GM21717 (cell line): ENCODE results near the gene FLRT1.

Source experiments
- ATAC-seq: cut with Tn5 transposase; IDR thresholded peaks from one replicate; pipeline ENCODE4 v1.9.1; 2021; ENCODE audit warnings: mild to moderate bottlenecking, moderate library complexity; ENCODE audit not compliant: unreplicated experiment

FLRT1 gene

GRCh38 chr11:64035576-64035975, at the start of gene FLRT1:
FLRT1 (plus strand) TSS chr11:64035931; CDS start chr11:64116268, 80,337 bp downstream.
- ATAC-seq = no peak

GRCh38 chr11:63986156-63986931, 49.4 kb upstream of the FLRT1 start, which contains the start of gene OTUB1:
OTUB1 (plus strand) TSS chr11:63986438; CDS start chr11:63986457, 19 bp downstream.
- ATAC-seq = peak; percentile 79

GRCh38 chr11:63986932-63987513, 48.7 kb upstream of the FLRT1 start:
- no peak for ATAC-seq

GRCh38 chr11:63991558-63991957, 44.2 kb upstream of the FLRT1 start:
- ATAC-seq = no peak

- no peak for ATAC-seq
These were observed 42.6 kb upstream of the FLRT1 start for GRCh38 chr11:63993100-63993499.

GRCh38 chr11:63993993-63994392, 41.7 kb upstream of the FLRT1 start:
- ATAC-seq = no peak

- ATAC-seq = no peak
These were observed 39.2 kb upstream of the FLRT1 start for GRCh38 chr11:63996512-63996911.

GRCh38 chr11:63997104-63997700, 38.5 kb upstream of the FLRT1 start:
- ATAC-seq = no peak

- ATAC-seq = no peak
These were observed 37.9 kb upstream of the FLRT1 start for GRCh38 chr11:63997801-63998337.

GRCh38 chr11:63998558-63999348, 37.0 kb upstream of the FLRT1 start:
- no peak for ATAC-seq

GRCh38 chr11:63999349-64000025, 36.2 kb upstream of the FLRT1 start:
- no peak for ATAC-seq

- ATAC-seq = no peak
These were observed 35.5 kb upstream of the FLRT1 start for GRCh38 chr11:64000026-64000739.

GRCh38 chr11:64000740-64001483, 34.8 kb upstream of the FLRT1 start:
- ATAC-seq = no peak

- no peak for ATAC-seq
These were observed 34.0 kb upstream of the FLRT1 start for GRCh38 chr11:64001484-64002420.

- ATAC-seq = no peak
These were observed 31.7 kb upstream of the FLRT1 start for GRCh38 chr11:64003807-64004589.

- no peak for ATAC-seq
These were observed 31.1 kb upstream of the FLRT1 start for GRCh38 chr11:64004590-64004984.

GRCh38 chr11:64005691-64006090, 30.0 kb upstream of the FLRT1 start:
- no peak for ATAC-seq
